NCI-H1436 (cell line): ENCODE data around the gene LBR.

Experiments
- DNase-seq: peaks from one replicate; lab custom pipeline; 2025; lab: John Stamatoyannopoulos, UW

The LBR gene

GRCh38 chr1:225373155-225373554 is 54.7 kb downstream of the LBR start:
- no peak for DNase-seq

- DNase-seq, result no peak
Observed at GRCh38 chr1:225371366-225372010, 56.4 kb downstream of the LBR start.

GRCh38 chr1:225368036-225368552 is 59.7 kb downstream of the LBR start:
- no peak for DNase-seq

- no peak for DNase-seq
Observed at GRCh38 chr1:225366552-225366951, 61.3 kb downstream of the LBR start.

GRCh38 chr1:225366018-225366417 is 61.8 kb downstream of the LBR start:
- no peak for DNase-seq

- no peak for DNase-seq
Observed at GRCh38 chr1:225364439-225364838, 63.4 kb downstream of the LBR start.

- no peak for DNase-seq
Observed at GRCh38 chr1:225362805-225363204, 65.0 kb downstream of the LBR start.

- DNase-seq, result no peak
Observed at GRCh38 chr1:225361176-225361575, 66.7 kb downstream of the LBR start.

GRCh38 chr1:225360119-225360518 is 67.7 kb downstream of the LBR start:
- DNase-seq, result no peak

- no peak for DNase-seq
Observed at GRCh38 chr1:225355863-225356262, 72.0 kb downstream of the LBR start.

- no peak for DNase-seq
Observed at GRCh38 chr1:225354906-225355305, 72.9 kb downstream of the LBR start.
